Stimulated activated CD8-positive, alpha-beta memory T cell treated with anti-CD3 and anti-CD28 coated beads, Interleukin-2, amount 100 ng/mL, for 1 hour (primary cell): ENCODE data around the gene HS1BP3.

Experiments
- DNase-seq, 2 donors: peaks; one replicate each; pipeline ENCODE4 v3.0.0-alpha.2; 2020; ENCODE audit warnings: low read depth in 2 of 2

HS1BP3 gene

DNA sequence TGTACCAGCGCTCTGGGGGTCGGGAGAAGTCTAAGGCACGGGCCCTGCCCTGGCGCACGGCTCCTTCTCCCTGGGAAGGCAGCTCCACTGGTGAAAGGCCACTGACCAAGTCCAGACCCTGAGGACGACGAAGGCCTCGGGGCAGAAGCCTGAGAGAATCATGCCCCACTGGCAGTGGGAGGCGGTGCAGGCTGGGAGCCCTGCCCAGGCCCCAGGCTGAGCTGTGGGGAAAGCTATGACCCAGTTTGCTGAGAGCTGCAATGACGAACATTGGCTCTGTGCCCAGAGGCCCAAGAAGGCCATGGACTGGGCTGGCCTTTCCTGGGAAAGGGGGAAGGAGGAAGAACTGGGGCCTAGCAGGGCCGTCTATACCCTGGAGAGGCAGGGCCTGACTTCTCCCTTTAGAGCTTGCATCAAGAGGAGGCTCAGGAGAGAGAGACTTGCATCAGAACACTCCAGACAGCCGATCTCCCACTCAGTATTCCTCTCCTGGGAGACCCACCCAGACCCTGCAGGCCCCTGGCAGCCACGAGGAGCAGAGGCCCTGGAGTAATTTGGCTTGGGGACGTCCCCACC lies 32.9 kb downstream of the HS1BP3 start:
- no peak for DNase-seq

DNA sequence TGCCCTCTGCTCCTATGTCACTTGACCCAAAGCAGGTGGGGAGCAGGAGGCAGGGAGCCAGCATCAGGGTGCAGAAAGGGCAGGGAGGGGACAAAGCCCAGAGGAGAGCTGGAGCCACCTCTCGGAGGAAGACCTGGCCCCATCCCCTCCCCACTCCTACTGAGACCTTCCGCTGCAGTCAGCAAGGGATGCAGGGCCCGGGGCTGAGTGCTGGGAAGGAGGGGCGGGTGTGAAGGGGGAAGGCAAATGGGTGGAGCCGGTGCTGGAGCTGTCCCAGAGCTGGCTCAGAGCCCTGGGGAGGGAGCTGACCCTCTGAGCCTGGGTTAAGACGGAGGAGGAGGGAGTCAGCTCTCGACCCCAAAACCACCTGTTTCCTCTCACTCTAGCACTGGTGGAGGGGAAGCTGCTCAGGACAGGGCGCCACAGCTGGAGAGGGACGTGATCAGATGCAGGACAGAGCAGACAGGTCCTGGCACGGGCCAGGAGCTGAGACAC lies 33.8 kb downstream of the HS1BP3 start:
- no peak for DNase-seq

DNA sequence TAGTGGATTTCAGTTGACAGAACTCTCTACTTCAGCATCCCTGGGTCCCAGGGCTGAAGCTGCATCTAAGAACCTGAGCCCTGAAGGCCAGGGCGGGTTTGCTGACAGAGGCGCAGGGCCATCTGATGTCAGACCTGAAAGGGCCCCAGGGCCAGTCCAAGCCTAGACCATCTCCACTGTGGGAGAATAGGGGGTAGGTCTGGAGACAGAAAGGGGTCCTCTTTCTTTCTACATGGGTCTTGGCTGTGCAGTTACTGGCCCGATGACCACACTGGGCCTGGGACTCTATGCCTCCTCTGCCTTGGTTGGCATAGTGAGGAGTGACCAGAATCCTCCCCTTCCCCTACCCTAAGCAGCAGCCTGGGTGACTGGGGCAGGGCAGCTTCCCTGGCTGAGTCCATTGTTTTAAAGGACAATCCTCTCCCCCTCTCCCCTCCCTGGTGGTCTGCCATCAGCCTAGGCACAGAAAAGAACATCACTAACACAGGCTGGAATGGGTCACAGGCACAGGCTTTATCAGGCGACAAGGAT lies 34.5 kb downstream of the HS1BP3 start:
- no peak for DNase-seq

DNA sequence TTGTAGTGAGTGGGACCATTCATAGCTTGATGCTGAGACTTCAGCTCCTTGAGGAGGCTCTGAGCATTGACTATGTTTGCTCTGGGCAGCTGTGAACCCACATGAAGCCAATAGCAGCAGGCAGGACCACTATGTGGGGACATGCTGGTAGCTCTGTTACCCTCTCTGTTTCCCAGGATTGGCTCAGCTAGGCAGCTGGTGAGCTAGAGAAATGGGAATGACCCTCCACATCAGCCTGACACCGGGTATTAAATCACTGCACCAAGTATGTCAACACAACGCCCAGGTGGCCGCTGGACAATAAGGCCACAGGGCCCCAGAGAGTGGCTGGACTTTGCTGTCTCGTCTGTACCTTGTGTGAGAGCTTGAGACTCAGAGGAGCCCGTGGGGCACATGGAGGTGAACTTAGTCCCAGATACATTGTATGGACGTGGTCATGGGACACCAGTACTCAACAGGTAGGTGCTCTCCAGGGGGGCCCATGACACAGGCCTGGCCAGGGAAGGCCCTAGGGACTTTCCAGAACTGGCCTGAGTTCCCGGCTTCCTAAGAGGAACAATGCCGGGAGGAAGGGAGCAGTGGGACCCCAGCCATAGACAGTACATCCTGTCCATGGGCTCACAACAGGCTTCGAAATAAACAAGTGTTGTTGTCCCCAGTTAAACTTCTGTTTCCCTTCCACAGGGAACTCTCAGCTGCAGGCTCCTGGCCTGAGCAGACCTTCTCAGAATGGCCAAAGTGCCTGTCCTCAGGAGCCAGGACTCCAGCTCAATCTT lies 35.2 kb downstream of the HS1BP3 start:
- no peak for DNase-seq

DNA sequence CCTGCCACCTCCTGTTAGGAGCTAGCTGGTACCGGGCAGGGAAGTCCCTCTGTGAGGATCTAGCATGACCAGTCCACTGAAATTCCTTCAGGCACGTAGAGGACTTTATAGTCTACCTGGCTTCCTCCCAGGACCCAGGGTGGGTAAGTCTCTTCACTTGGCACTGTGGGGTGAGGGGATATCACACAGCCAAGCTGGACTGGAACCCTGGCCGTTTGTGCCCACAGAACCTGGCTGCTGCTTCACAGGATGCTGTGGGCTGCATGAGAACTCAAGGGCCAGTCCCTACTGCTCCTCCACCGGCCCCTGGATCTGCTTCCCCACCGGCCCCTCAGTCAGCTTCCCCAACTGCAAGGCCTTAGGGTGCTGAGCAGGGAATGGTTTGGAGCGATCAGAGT lies 35.8 kb downstream of the HS1BP3 start:
- DNase-seq: no peak

DNA sequence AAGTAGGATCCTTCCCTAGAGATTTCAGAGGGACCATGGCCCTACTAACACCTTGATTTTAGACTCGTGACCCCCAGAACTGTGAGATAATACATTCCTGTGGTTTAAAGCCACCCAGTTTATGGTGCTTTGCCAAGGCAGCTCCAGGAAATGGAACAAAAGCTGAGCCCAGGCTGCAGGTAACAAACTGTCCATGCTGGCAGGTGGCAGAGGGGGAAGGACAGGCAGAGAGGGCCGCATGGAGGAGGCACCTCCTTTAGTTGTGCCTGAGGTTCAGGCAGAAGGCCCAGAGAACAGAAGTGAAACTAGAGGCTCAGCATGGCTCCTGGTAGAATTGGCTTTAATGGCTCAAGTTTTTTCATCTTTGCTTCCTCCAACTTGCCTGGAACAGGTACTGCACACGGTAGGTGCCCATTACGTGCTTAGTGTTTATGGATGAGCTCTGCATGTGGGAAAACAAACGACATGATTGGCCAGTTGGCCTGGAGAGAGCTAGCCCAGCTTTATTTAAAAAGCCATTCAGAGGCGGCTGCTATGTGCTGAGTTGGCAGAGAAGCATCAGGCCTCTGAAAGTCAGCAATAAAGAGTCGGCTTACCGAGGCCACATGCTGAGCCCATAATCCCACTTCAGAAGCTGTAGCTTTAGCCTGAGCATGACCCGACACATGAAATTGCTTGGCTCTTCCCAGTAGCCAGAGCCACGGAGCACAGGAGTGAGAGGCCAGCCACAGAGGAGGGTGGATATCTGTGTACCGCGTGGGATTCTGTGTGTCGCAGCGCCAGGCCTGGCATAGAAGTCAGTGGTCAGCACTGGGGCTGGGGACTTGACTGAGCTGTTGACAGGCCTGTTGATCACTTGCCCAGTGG lies 36.5 kb downstream of the HS1BP3 start:
- no peak for DNase-seq

DNA sequence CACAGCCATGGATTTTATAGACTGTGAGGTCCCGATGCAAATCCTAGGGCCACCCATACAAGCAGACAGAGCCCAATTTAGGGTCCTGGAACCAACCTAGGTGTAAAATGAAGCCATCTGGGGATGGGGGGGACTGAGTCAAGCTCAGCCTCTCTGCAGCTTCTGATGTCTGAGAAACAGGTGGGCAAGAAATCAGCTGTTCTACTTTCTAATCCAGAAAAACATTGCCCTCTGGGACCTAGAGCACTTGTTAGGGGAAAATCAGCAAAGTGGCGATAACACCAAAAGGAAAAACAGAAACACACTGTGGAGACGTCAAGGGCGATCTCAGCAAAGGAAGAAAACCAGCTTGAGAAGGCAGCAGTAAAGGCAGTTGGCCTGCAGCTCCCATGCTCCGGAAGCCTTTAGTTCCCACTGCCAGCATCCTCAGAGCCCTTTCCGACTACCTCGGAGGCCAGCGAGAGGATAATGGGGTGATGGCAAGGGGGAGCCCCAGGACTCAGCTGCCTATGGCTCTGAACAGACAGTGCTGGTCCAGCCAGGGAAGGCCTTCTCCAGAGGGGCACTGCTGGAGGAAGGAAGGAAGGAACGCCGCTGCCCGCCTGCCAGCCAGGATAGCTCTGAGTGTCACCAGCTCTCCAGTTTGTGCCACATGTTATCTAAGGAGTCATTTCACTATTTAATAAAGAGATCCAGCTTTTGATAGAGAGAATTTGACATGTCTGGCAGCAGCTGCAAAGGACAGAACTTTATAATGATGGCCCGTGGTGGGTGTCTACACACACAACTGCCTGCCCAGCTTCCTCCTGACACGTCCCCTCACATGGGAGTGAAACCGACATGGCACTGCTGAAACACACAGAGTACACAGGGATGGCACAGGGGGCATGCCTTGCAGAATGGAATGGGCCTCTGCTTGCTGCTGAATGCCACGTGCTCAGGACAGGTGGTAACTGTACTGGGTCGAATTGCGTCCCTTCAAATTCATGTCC lies 37.7 kb downstream of the HS1BP3 start:
- DNase-seq: no peak

DNA sequence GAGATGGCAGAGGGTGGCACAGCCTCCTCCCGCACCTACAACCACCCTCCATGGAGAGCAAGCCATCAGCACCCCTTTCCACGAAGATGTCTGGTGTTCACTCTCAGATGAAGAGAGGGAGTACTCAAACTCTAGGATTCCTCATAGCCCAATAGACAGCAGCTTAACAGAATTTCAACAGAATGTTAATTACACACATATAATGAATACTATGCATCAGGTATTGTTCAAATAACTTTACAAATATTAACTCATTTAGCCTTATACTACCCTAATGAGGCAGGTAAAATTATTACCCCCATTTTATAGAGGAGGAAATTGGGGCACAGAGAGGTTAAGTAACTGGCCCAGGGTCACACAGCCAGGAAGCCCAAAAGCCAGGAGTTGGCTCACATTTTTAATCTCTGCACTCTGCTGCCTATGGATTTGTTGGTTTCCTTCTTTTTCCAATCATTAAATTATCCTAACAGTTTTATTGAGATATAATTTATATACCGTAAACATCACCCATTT lies 39.0 kb downstream of the HS1BP3 start:
- no peak for DNase-seq

DNA sequence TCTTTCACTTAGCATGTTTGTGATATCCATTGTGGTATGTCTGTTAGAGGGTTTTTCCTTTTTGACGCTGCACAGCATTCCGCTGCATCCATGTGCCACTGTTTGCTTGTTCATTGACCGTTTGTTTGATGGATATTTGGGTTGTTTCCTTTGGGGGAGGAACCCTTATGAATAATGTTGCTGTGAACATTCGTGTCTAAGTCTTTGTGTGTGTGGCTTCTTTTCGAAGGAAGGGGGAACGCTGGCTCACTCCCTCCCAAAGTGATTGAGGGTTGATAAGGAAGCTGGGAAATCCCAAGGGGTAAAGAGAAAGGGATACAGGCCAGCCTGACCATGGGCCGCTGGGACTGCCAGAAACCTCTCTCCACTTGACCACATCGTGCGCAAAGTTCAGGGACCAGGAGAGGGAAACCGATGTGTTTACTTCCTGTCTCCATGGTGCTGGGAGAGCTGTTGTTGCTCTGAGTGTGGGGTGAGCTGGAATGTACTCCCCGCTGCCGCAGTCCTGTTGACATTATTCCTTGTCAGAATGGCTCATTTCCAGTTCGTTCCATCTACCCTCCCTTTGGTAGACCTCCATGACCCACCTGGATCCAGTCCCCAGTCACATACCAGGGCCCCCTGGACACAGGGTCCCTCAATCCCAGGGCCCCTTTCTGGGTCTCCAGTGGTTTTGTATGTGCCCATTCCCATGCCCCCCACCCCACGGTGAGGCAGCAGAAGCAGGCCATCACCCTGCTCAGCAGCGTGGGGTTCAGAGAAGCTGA lies 39.6 kb downstream of the HS1BP3 start:
- no peak for DNase-seq

DNA sequence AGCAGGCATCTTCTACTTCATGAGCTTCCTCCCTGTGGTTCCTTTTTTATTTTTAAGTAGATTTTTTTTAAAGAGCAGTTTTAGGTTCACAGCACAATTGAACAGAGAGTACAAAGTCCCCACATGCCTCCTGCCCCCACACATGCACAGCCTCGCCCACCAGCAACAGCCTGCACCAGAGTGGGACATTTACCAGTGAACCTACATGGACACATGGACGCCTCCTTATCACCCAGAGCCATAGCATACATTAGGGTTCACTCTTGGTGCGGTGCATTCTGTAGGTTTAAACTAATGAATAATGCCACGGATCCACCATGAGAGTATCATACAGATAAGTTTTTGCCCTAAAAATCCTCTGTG lies 40.9 kb downstream of the HS1BP3 start:
- no peak for DNase-seq

DNA sequence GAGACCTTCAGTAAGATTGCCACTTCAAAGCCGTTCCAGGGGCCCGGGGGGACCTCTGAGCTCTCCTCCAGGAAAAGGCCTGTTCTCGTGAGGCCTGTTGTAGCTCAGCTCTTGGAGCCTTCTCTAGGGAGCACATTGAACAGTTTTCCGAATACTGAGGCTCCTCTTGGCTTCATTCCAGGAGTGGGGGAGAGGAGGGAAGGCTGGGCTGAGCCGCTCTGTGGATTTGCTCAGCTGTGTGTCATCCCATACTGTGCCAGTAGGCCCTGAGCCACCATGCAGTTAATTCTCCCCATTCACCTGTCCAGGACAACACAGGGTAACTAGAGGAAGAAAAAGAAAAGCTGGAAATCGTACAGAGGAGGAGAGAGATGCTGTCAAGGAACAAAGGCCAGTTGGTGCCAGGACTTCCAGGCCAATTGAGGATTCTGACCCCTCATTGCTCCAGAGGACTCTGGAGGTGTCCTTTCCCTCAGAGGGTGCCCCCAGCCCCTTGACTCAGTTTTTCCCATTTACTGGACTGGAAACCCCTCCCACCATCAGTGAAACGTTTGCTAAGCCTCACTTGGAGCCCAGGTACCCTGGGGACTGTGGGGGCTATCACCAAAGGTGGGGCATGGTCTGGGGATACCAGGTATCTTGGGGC lies 41.4 kb downstream of the HS1BP3 start:
- no peak for DNase-seq

DNA sequence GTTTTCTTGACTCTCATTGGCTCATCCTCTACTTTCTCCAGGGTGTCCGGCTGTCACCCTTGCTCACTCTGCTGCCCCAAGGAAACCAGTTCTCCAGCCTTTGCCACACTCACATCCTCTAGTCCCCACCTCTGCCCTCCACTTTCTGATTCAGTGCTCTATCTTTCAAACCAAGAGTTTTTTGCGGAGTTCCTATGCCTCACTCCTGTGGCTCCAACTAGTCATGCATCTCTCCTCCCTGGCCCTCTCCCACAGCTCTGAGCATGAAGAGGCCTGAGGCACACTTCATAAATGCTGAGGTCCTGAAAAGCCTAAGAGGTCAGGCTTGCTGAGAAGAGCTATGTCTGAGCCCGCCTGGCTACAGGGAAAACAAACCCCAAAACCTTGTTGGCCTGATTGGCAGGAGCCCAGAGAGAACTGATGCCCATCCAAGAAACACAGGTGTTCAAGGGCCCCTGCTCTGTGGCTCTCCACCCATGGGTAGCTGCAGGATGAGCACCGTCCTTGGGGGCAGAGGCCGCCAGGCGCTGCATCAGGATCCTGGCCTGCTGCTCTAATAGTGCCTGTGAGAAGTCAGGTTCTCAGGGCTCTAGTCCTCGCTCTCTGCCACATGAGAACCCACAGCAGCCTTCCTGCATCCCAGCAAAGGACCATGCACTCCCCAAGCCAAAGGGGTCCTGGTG lies 42.1 kb downstream of the HS1BP3 start:
- DNase-seq: no peak

DNA sequence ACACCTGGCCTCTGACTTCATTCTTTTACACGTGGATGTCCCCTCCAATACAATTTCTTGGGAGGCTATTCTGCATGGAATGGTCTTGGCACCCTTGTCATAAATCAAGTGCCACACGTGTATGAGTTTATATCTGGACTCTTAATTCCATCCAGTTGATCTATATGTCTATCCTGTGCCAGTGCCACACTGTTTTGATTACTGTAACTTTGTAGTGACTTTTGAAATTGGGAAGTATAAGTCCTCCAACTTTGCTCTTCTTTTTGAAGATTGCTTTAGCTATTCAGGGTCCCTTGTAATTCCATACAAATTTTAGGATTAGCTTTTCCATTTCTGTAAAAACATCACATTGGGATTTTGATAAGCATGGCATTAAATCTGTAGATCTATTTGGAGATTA lies 43.5 kb downstream of the HS1BP3 start:
- no peak for DNase-seq

DNA sequence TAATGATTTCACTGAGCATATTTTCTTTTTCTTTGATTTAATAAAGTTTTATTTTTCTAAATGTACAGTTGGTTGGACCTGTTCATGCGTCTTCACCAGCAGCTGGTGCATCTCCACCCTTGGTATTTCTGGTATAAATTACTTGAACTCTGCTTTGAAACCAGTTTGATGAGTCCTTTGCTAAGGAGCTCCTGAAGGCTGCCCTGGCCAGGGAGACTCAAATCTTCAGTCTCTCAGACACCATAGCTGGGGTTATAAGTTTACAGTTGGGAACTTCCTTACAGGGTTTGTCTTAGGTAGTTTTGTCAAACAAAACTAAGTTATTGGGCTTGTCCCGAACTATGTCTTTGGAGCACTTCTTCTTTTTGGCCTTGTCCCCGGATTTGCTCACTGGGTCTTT lies 44.7 kb downstream of the HS1BP3 start:
- DNase-seq: no peak

DNA sequence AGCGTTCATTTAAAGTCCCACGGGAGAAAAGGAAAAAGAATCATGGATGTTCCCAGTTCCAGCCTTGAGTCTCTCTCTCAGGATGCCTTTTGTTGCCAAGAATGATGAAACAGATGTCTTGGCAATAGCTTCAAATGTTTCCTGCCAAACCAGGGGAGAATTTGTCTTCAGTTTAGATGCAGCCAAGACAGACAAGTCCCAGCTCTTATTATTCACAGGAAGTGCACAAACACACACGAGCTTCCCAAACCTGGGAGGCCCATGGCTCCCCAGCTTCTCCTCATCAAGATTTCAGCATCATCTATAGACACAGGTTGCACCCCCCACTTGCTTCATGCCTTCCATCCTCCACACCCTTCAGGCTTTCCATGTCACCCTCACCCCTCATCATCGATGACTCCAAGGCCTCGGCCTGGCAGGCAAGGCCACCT lies 45.9 kb downstream of the HS1BP3 start:
- no peak for DNase-seq

DNA sequence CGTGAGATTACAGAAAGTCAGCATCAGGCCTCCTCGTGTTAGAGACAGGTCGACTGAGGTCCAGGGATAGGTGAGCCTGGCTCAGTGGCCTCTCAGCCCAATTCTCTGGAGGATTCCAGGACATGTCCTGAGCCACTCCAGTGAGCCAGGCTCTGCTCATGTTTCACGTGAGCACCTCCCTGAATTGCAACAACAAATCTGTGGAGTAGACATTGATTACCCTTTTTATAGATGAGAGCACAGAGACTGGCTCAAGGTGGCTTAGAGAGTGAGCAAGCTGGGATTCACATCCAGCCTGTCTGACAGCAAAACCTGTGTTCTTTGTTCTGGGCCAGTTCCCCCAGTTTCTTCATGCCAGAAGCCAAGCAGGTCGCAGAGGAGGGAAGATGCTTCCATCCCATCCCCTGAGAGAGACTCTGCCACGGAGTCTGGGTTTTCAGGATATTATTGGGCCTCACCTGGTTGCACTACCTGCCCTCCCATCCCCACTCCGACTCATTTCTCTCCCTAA lies 46.4 kb downstream of the HS1BP3 start:
- no peak for DNase-seq

DNA sequence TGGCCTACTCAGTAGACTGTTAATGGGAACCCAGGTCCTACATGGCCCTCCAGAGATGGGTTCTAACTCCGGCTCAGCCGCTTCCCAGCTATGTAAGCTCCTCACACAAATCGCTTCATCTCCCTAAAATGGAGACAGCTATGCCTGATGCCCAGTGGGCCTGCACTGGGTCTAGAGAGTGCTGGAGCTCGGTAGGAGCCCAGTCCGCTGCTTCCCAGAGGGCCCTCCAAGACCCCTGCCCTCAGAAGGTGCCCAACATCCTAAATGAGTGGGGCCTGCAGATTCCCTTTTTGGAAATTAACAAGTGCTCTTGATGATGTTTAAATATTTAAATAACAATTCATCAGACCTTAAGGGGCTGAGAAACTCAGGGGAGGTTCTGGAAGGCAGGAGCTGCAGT lies 47.1 kb downstream of the HS1BP3 start:
- no peak for DNase-seq

DNA sequence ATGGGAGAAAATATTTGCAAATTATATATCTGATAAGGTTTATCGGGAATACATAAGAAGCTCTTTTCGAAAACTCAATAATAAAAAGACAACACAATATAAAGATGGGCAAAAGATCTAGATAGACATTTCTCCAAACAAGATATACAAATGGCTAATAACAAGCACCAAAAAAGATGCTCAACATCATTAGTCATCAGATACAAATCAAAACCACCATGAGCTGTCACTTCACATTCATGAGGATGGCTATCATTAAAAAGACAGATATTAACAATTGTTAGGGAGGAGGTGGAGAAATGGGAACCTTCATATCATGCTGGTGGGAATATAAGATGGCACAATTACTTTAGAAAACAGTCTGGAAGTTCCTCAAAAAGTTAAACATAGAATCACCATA lies 48.1 kb downstream of the HS1BP3 start:
- DNase-seq: no peak
